Measurements from ENCODE around the gene NFATC2.

GRCh38 chr20:51363813-51364212 is 178.7 kb downstream of the NFATC2 start:
- TF ChIP-seq CTCF (IDR thresholded peaks at IDR 0.05; ENCODE audit: low read length) (no peak), EZH2 (IDR thresholded peaks at IDR 0.05; ENCODE audit: borderline replicate concordance, low read length) (no peak)
